Measurements from ENCODE around the gene NODAL. TPM values are rescaled to one million over a fixed set of nuclear protein-coding genes. Genes with fewer than 3 reads are reported as not detected.

Gene NODAL
- polyA plus RNA-seq, 1 donor from 2014 or later, result not detected

DNA sequence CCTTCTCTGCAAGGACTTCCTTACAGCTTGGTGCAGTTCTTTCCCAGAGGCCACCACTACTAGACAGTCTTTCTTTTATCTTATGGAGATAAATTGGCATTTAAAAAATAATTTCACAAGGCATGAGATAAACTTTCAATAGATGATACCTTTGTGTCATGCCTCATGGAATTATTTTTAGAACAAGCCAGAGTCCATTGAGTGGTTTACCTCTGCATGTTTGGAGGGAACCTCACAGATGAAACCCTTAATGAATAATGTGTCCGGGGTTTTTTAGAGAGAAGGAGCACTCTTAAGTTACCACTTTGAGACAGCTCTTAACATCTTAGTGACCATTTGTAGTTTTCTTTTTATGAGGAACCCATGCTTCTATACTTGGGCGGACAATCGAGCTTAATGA lies 17.2 kb downstream of the NODAL start:
- Histone ChIP-seq H3K9me2 (ENCODE audit: insufficient read depth, low read length) (no peaks in the 10 kb centered on the region), H3K27ac (ENCODE audit: low read length) (no peak overlapping the region), H2AFZ (ENCODE audit: low read depth, low read length) (no peak overlapping the region), H3K36me3 (ENCODE audit: insufficient read depth, low read length) (no peaks in the 10 kb centered on the region), H3K4me2 (ENCODE audit: low read length) (no peak overlapping the region), H3K27me3 (ENCODE audit: insufficient read depth, low read depth, low read length) (no peaks in the 10 kb centered on the region), H3K4me3 (ENCODE audit: low read length) (no peak overlapping the region), H3K9ac (ENCODE audit: low read length) (no peak overlapping the region), H3K79me2 (replicated peaks; ENCODE audit: insufficient read depth, low read length) (no peaks in the 10 kb centered on the region), H4K20me1 (ENCODE audit: insufficient read depth) (no peaks in the 10 kb centered on the region), H3F3A (ENCODE audit: insufficient read depth, low read length, poor library complexity, severe bottlenecking) (no peaks in the 10 kb centered on the region), H3K9me3 (ENCODE audit: low read length) (no peaks in the 10 kb centered on the region)
- TF ChIP-seq POLR2AphosphoS5 (IDR thresholded peaks at IDR 0.05) (no peak), EP300 (conservative IDR thresholded peaks at IDR 0.05; ENCODE audit: poor library complexity, severe bottlenecking) (no peak), EZH2 (IDR thresholded peaks at IDR 0.05; ENCODE audit: borderline replicate concordance, insufficient read depth, low read length, poor library complexity, severe bottlenecking) (no peak), SMC3 (conservative IDR thresholded peaks at IDR 0.05; ENCODE audit: poor library complexity) (no peak), TAF1 (IDR thresholded peaks at IDR 0.05; ENCODE audit: low read depth) (no peak), MXI1 (conservative IDR thresholded peaks at IDR 0.05; ENCODE audit: poor library complexity, severe bottlenecking) (no peak), RAD21 (conservative IDR thresholded peaks at IDR 0.05) (no peak)
- TF ChIP-seq, protein P1, sequence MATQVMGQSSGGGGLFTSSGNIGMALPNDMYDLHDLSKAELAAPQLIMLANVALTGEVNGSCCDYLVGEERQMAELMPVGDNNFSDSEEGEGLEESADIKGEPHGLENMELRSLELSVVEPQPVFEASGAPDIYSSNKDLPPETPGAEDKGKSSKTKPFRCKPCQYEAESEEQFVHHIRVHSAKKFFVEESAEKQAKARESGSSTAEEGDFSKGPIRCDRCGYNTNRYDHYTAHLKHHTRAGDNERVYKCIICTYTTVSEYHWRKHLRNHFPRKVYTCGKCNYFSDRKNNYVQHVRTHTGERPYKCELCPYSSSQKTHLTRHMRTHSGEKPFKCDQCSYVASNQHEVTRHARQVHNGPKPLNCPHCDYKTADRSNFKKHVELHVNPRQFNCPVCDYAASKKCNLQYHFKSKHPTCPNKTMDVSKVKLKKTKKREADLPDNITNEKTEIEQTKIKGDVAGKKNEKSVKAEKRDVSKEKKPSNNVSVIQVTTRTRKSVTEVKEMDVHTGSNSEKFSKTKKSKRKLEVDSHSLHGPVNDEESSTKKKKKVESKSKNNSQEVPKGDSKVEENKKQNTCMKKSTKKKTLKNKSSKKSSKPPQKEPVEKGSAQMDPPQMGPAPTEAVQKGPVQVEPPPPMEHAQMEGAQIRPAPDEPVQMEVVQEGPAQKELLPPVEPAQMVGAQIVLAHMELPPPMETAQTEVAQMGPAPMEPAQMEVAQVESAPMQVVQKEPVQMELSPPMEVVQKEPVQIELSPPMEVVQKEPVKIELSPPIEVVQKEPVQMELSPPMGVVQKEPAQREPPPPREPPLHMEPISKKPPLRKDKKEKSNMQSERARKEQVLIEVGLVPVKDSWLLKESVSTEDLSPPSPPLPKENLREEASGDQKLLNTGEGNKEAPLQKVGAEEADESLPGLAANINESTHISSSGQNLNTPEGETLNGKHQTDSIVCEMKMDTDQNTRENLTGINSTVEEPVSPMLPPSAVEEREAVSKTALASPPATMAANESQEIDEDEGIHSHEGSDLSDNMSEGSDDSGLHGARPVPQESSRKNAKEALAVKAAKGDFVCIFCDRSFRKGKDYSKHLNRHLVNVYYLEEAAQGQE (IDR thresholded peaks at IDR 0.05; ENCODE audit: borderline replicate concordance), result no peak
- TF ChIP-seq, protein P2, sequence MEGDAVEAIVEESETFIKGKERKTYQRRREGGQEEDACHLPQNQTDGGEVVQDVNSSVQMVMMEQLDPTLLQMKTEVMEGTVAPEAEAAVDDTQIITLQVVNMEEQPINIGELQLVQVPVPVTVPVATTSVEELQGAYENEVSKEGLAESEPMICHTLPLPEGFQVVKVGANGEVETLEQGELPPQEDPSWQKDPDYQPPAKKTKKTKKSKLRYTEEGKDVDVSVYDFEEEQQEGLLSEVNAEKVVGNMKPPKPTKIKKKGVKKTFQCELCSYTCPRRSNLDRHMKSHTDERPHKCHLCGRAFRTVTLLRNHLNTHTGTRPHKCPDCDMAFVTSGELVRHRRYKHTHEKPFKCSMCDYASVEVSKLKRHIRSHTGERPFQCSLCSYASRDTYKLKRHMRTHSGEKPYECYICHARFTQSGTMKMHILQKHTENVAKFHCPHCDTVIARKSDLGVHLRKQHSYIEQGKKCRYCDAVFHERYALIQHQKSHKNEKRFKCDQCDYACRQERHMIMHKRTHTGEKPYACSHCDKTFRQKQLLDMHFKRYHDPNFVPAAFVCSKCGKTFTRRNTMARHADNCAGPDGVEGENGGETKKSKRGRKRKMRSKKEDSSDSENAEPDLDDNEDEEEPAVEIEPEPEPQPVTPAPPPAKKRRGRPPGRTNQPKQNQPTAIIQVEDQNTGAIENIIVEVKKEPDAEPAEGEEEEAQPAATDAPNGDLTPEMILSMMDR (IDR thresholded peaks at IDR 0.05; ENCODE audit: poor library complexity, severe bottlenecking), result no peak

DNA sequence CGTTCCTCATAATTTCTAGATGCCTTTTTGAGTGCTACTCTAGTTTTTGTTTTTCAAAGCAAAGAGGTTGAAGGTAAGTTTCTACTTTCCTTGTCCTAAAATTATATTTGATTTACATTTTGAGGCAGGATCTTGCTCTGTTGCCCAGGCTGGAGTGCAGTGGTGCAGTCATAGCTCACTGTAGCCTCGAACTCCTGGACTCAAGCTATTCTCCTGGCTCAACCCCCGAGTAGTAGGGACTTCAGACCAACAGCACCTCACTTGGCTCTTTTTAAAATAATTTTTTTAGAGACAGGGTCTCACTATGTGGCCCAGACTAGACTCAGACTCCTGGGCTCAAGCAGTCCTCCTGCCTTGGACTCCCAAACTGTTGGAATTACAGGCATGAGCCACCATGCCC lies 22.8 kb downstream of the NODAL start:
- Histone ChIP-seq H3K79me2 (replicated peaks; ENCODE audit: insufficient read depth, low read length) (peaks cover 10% of the 10 kb centered on the region), H3F3A (ENCODE audit: insufficient read depth, low read length, poor library complexity, severe bottlenecking) (no peaks in the 10 kb centered on the region), H4K20me1 (ENCODE audit: insufficient read depth) (no peaks in the 10 kb centered on the region), H2AFZ (ENCODE audit: low read depth, low read length) (no peak overlapping the region), H3K27ac (ENCODE audit: low read length) (no peak overlapping the region), H3K9ac (ENCODE audit: low read length) (no peak overlapping the region), H3K9me2 (ENCODE audit: insufficient read depth, low read length) (no peaks in the 10 kb centered on the region), H3K4me2 (ENCODE audit: low read length) (no peak overlapping the region), H3K9me3 (ENCODE audit: low read length) (no peaks in the 10 kb centered on the region), H3K36me3 (ENCODE audit: insufficient read depth, low read length) (no peaks in the 10 kb centered on the region), H3K27me3 (ENCODE audit: insufficient read depth, low read depth, low read length) (no peaks in the 10 kb centered on the region), H3K4me3 (ENCODE audit: low read length) (no peak overlapping the region)
- TF ChIP-seq RAD21 (conservative IDR thresholded peaks at IDR 0.05) (no peak), POLR2AphosphoS5 (IDR thresholded peaks at IDR 0.05) (no peak), MXI1 (conservative IDR thresholded peaks at IDR 0.05; ENCODE audit: poor library complexity, severe bottlenecking) (no peak), EP300 (conservative IDR thresholded peaks at IDR 0.05; ENCODE audit: poor library complexity, severe bottlenecking) (no peak), TAF1 (IDR thresholded peaks at IDR 0.05; ENCODE audit: low read depth) (no peak), SMC3 (conservative IDR thresholded peaks at IDR 0.05; ENCODE audit: poor library complexity) (no peak), EZH2 (IDR thresholded peaks at IDR 0.05; ENCODE audit: borderline replicate concordance, insufficient read depth, low read length, poor library complexity, severe bottlenecking) (no peak)
- TF ChIP-seq, protein P1 (IDR thresholded peaks at IDR 0.05; ENCODE audit: borderline replicate concordance), result no peak
- TF ChIP-seq, protein P2 (IDR thresholded peaks at IDR 0.05; ENCODE audit: poor library complexity, severe bottlenecking), result no peak

Data from neural cell (in vitro differentiated cells).